ENCODE results near the gene ACOXL. TPM values are rescaled to one million over a fixed set of nuclear protein-coding genes. Genes with fewer than 3 reads are reported as not detected.

The ACOXL gene
- total RNA-seq, 4 donors from 2014 or later = 1.2 to 10.6 (median 2.1) TPM

- WGBS, 2 donors = 74 to 86% methylated on average over 7 of the region's 7 CpGs
- Histone ChIP-seq H3K27me3 (no peaks in the 10 kb centered on the region), H3K4me3 (replicated peaks in 1 of 3) (no peak overlapping the region), H3K27ac (no peak overlapping the region), H3K36me3 (no peaks in the 10 kb centered on the region), H3K9me3 (no peaks in the 10 kb centered on the region), H3K4me1 (peaks cover 10 to 25% of the 10 kb centered on the region in 2 donors)
- intact Hi-C loops (cut with DNase I) = no loop called here
- peak in 1 of 2 donors; percentile 8 for DNase-seq
- no peak for TF ChIP-seq CTCF (IDR thresholded peaks at IDR 0.05)
- no peak for TF ChIP-seq POLR2A (IDR thresholded peaks at IDR 0.05)
Measured at GRCh38 chr2:111029181-111029927, 297.0 kb downstream of the ACOXL start.

- TF ChIP-seq POLR2A (IDR thresholded peaks at IDR 0.05) (no peak), CTCF (IDR thresholded peaks at IDR 0.05) (no peak)
- intact Hi-C loops (cut with DNase I) = loop anchor here (10.0 kb wide), 1 partner anchor 96 kb away; no protein-coding TSS in a partner anchor
- Histone ChIP-seq H3K36me3 (no peaks in the 10 kb centered on the region), H3K9me3 (no peaks in the 10 kb centered on the region), H3K27ac (no peak overlapping the region), H3K4me3 (replicated peaks in 1 of 3) (no peak overlapping the region), H3K27me3 (no peaks in the 10 kb centered on the region), H3K4me1 (peaks cover 10 to 25% of the 10 kb centered on the region in 2 donors)
- WGBS, 2 donors = 70 to 92% methylated on average over 10 of the region's 10 CpGs
- no peak for DNase-seq
Measured at GRCh38 chr2:111030260-111030891, 298.0 kb downstream of the ACOXL start.

- Histone ChIP-seq H3K4me3 (replicated peaks in 1 of 3) (no peak overlapping the region), H3K27ac (no peak overlapping the region), H3K4me1 (peaks cover 10 to 25% of the 10 kb centered on the region in 2 donors), H3K27me3 (no peaks in the 10 kb centered on the region), H3K36me3 (no peaks in the 10 kb centered on the region), H3K9me3 (no peaks in the 10 kb centered on the region)
- intact Hi-C loops (cut with DNase I) = loop anchor here (10.0 kb wide), 1 partner anchor 96 kb away; no protein-coding TSS in a partner anchor
- TF ChIP-seq POLR2A (IDR thresholded peaks at IDR 0.05) (no peak), CTCF (IDR thresholded peaks at IDR 0.05) (no peak)
- 42 to 51% methylated on average over 2 of the region's 2 CpGs for WGBS, 2 donors
- no peak for DNase-seq
Measured at GRCh38 chr2:111030945-111031344, 298.6 kb downstream of the ACOXL start.

GRCh38 chr2:111031546-111032478 is 299.4 kb downstream of the ACOXL start:
- no peak overlapping the region for H3K4me3 ChIP-seq (replicated peaks in 1 of 3)
- no peaks in the 10 kb centered on the region for H3K9me3 ChIP-seq
- intact Hi-C loops (cut with DNase I) = loop anchor here (10.0 kb wide), 1 partner anchor 97 kb away; no protein-coding TSS in a partner anchor
- H3K4me1 ChIP-seq = peaks cover 10 to 25% of the 10 kb centered on the region in 2 donors
- peak; percentile 76 to 78 for DNase-seq
- H3K27ac ChIP-seq = peak overlapping the region in 1 of 3 donors; percentile 6
- no peaks in the 10 kb centered on the region for H3K36me3 ChIP-seq
- H3K27me3 ChIP-seq = no peaks in the 10 kb centered on the region
- TF ChIP-seq CTCF (IDR thresholded peaks at IDR 0.05) (no peak), POLR2A (IDR thresholded peaks at IDR 0.05) (no peak)
- 44 to 52% methylated on average over 13 to 15 of the region's 15 CpGs for WGBS, 2 donors
